NCI-H1092 (cell line): ENCODE results near the gene NLGN2.

Source experiments
- DNase-seq: peaks from one replicate; lab custom pipeline; 2025; lab: John Stamatoyannopoulos, UW

Gene NLGN2

GRCh38 chr17:7392696-7393612, 14.7 kb upstream of the NLGN2 start:
- no peak for DNase-seq

GRCh38 chr17:7393613-7394451, 13.8 kb upstream of the NLGN2 start:
- DNase-seq = no peak

- peak; percentile 55 for DNase-seq
Measured at GRCh38 chr17:7394452-7395191, 13.0 kb upstream of the NLGN2 start, which contains the start of gene PLSCR3. PLSCR3 (minus strand) TSS chr17:7394525; CDS start chr17:7394110, 415 bp downstream.

- DNase-seq = no peak
Measured at GRCh38 chr17:7396147-7396546, 11.5 kb upstream of the NLGN2 start.

GRCh38 chr17:7398612-7399011, 9.0 kb upstream of the NLGN2 start:
- no peak for DNase-seq

- DNase-seq = no peak
Measured at GRCh38 chr17:7403043-7403726, 4.5 kb upstream of the NLGN2 start.

GRCh38 chr17:7403727-7403976, 4.0 kb upstream of the NLGN2 start:
- peak; percentile 49 for DNase-seq

- DNase-seq = peak; percentile 95
Measured at GRCh38 chr17:7403977-7404736, 3.5 kb upstream of the NLGN2 start, which contains the start of gene TMEM256. TMEM256 (minus strand) TSS chr17:7404097; CDS start chr17:7404084, 13 bp downstream.

- DNase-seq = peak; percentile 51
Measured at GRCh38 chr17:7404737-7405349, 2.8 kb upstream of the NLGN2 start.

- DNase-seq = no peak
Measured at GRCh38 chr17:7405350-7406234, 2.1 kb upstream of the NLGN2 start.

- no peak for DNase-seq
Measured at GRCh38 chr17:7406235-7406825, 1.3 kb upstream of the NLGN2 start.

- DNase-seq = no peak
Measured at GRCh38 chr17:7407082-7407481, 563 bp upstream of the NLGN2 start.

GRCh38 chr17:7408252-7408727, 645 bp downstream of the NLGN2 start:
- no peak for DNase-seq

GRCh38 chr17:7408863-7409262, 1.2 kb downstream of the NLGN2 start:
- DNase-seq = no peak

GRCh38 chr17:7409716-7410115, 2.1 kb downstream of the NLGN2 start:
- no peak for DNase-seq

GRCh38 chr17:7410634-7411426, 3.2 kb downstream of the NLGN2 start:
- no peak for DNase-seq

- DNase-seq = no peak
Measured at GRCh38 chr17:7411427-7411750, 3.7 kb downstream of the NLGN2 start.

- DNase-seq = no peak
Measured at GRCh38 chr17:7413346-7413985, 5.8 kb downstream of the NLGN2 start.
